ENCODE data around the gene CCIN.
A peak's percentile ranks its signal among the peaks of the same experiment; 100 is the strongest.

Gene CCIN

GRCh38 chr9:36213387-36213786, 44.2 kb downstream of the CCIN start:
- DNase-seq (ENCODE audit: low spot score in 2 of 2), result no peak
- ATAC-seq (replicated peaks; ENCODE audit: extremely low read depth, poor library complexity, severe bottlenecking), result no peak
- Mint-ChIP-seq H3K4me3 (no peak overlapping the region), H3K27me3 (no peaks in the 10 kb centered on the region), H3K27ac (ENCODE audit: low read depth) (peak overlapping the region; percentile 12), H3K36me3 (ENCODE audit: insufficient read depth) (peaks cover 45% of the 10 kb centered on the region), H3K4me1 (peaks cover 43% of the 10 kb centered on the region), H3K9me3 (no peaks in the 10 kb centered on the region)

DNA sequence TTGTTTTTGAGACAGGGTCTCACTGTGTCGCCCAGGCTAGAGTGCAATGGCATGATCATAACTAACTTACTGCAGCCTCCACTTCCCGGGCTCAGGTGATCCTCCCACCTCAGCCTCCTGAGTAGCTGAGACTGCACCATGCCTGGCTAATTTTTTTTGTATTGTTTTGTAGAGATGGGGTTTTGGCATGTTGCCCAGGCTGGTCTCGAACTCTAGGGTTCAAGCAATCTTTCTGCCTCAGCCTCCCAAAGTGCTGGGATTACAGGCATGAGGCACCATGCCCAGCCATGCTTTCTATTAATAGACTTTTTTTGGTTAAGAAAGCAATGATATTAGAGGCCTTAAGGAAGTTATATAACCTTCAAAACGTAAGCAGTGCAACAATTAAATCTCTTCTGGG, 44.8 kb downstream of the CCIN start:
- Mint-ChIP-seq H3K4me3 (no peak overlapping the region), H3K9me3 (no peaks in the 10 kb centered on the region), H3K27ac (ENCODE audit: low read depth) (no peak overlapping the region), H3K27me3 (no peaks in the 10 kb centered on the region), H3K4me1 (peaks cover 41% of the 10 kb centered on the region), H3K36me3 (ENCODE audit: insufficient read depth) (peaks cover 46% of the 10 kb centered on the region)
- no peak for DNase-seq (ENCODE audit: low spot score in 2 of 2)
- no peak for ATAC-seq (replicated peaks; ENCODE audit: extremely low read depth, poor library complexity, severe bottlenecking)

- no peaks in the 10 kb centered on the region for H3K9me3 Mint-ChIP-seq
- H3K27ac Mint-ChIP-seq (ENCODE audit: low read depth), result no peak overlapping the region
- H3K27me3 Mint-ChIP-seq, result no peaks in the 10 kb centered on the region
- peaks cover 41% of the 10 kb centered on the region for H3K36me3 Mint-ChIP-seq (ENCODE audit: insufficient read depth)
- peaks cover 39% of the 10 kb centered on the region for H3K4me1 Mint-ChIP-seq
- DNase-seq (ENCODE audit: low spot score in 2 of 2), result no peak
- ATAC-seq (replicated peaks; ENCODE audit: extremely low read depth, poor library complexity, severe bottlenecking), result no peak
- H3K4me3 Mint-ChIP-seq, result no peak overlapping the region
These were observed 45.4 kb downstream of the CCIN start for GRCh38 chr9:36214571-36214970.

DNA sequence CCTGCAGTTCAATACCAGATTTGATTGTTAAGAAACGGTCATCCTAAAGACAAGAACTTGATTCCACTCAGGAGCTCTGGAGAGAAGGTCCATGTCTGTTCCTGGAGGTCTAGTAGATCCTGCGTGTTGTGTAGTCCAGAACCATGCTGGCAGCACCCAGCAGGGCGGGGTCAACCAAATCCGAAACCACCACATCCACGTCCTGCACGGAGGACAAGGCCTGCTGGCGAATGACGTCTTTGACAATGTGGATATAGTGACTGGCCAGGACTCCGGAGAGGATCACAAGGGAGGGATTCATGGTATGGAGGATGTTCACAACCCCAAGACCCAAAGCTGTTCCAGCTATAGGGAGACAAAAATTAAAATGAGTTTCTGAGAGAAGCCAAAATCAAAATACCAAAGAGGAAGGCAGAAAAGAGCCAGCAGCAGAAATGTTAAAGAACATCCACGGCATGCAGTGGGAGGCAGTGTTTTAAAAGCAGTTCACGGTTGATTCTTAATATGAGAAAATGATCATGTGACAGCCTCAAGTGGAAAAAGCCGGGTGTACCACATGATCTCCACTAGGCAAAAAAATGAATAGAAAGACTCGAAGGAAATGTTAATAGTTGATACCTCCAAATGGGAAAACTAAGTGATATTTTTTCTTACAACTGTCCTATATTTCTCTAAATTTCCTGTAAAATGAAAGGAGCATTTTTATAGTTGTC, 48.2 kb downstream of the CCIN start:
- peaks cover 41% of the 10 kb centered on the region for H3K36me3 Mint-ChIP-seq (ENCODE audit: insufficient read depth)
- ATAC-seq (replicated peaks; ENCODE audit: extremely low read depth, poor library complexity, severe bottlenecking) (no peak), DNase-seq (ENCODE audit: low spot score in 2 of 2) (no peak)
- H3K4me1 Mint-ChIP-seq, result peaks cover 18% of the 10 kb centered on the region
- peak overlapping the region; percentile 42 for H3K27ac Mint-ChIP-seq (ENCODE audit: low read depth)
- H3K27me3 Mint-ChIP-seq, result no peaks in the 10 kb centered on the region
- no peaks in the 10 kb centered on the region for H3K9me3 Mint-ChIP-seq
- H3K4me3 Mint-ChIP-seq, result no peak overlapping the region

DNA sequence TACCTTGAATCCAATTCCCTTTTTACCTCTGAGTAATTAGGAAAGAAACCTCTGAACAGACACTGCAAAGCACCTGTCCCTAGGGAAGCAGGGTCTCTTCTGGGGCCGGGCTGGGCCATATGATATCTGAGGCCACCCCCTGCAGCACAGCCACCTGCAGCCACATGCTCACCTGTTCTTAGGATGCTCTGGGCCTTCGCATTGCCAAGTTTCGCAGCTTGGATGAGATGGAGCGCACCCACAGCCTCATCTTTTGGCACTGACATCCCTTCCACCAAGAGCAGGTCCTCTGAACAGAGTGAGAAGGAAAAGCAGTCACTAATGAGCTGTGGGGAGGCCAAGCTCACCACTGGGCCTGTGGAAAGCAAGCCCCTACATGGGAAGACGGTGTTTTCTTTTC, 48.8 kb downstream of the CCIN start:
- no peak for ATAC-seq (replicated peaks; ENCODE audit: extremely low read depth, poor library complexity, severe bottlenecking)
- Mint-ChIP-seq H3K4me1 (peaks cover 18% of the 10 kb centered on the region), H3K27ac (ENCODE audit: low read depth) (no peak overlapping the region), H3K9me3 (no peaks in the 10 kb centered on the region), H3K36me3 (ENCODE audit: insufficient read depth) (peaks cover 47% of the 10 kb centered on the region), H3K27me3 (no peaks in the 10 kb centered on the region), H3K4me3 (no peak overlapping the region)
- no peak for DNase-seq (ENCODE audit: low spot score in 2 of 2)

GRCh38 chr9:36218411-36218901, 49.3 kb downstream of the CCIN start:
- Mint-ChIP-seq H3K9me3 (no peaks in the 10 kb centered on the region), H3K27me3 (no peaks in the 10 kb centered on the region), H3K36me3 (ENCODE audit: insufficient read depth) (peaks cover 48% of the 10 kb centered on the region), H3K4me3 (no peak overlapping the region), H3K4me1 (peaks cover 18% of the 10 kb centered on the region), H3K27ac (ENCODE audit: low read depth) (peak overlapping the region; percentile 33)
- ATAC-seq (replicated peaks; ENCODE audit: extremely low read depth, poor library complexity, severe bottlenecking) (no peak), DNase-seq (ENCODE audit: low spot score in 2 of 2) (no peak)
